IPS DF 19.7 (cell line): ENCODE data around the gene C5AR2.
"Not testable (repeated sequence)": the region's sequence is repeated elsewhere in the genome, so short reads cannot be mapped to it uniquely, and the experiment has no call there.

ENCODE experiments used
- DNase-seq: peaks from one replicate; pipeline ENCODE4 v3.0.0-alpha.2; 2013; ENCODE audit warnings: low read depth, low spot score

The C5AR2 gene

GRCh38 chr19:47362321-47362720 is 30.3 kb downstream of the C5AR2 start:
- no peak for DNase-seq

GRCh38 chr19:47363758-47364531 is 32.0 kb downstream of the C5AR2 start:
- DNase-seq, result no peak

GRCh38 chr19:47365455-47365854 is 33.5 kb downstream of the C5AR2 start:
- not testable (repeated sequence) for DNase-seq

- no peak for DNase-seq
Measured at GRCh38 chr19:47370045-47370611, 38.2 kb downstream of the C5AR2 start.

GRCh38 chr19:47371261-47371660 is 39.3 kb downstream of the C5AR2 start:
- DNase-seq, result no peak

- DNase-seq, result no peak
Measured at GRCh38 chr19:47372603-47373002, 40.6 kb downstream of the C5AR2 start.

- DNase-seq, result no peak
Measured at GRCh38 chr19:47373246-47374240, 41.6 kb downstream of the C5AR2 start.

- DNase-seq, result no peak
Measured at GRCh38 chr19:47374876-47375693, 43.1 kb downstream of the C5AR2 start.

- no peak for DNase-seq
Measured at GRCh38 chr19:47375694-47376588, 44.0 kb downstream of the C5AR2 start.

- no peak for DNase-seq
Measured at GRCh38 chr19:47376589-47377144, 44.7 kb downstream of the C5AR2 start.

GRCh38 chr19:47377208-47377701 is 45.3 kb downstream of the C5AR2 start:
- no peak for DNase-seq

- DNase-seq, result no peak
Measured at GRCh38 chr19:47377801-47378200, 45.8 kb downstream of the C5AR2 start.

GRCh38 chr19:47378246-47378645 is 46.3 kb downstream of the C5AR2 start:
- DNase-seq, result no peak

- no peak for DNase-seq
Measured at GRCh38 chr19:47379381-47379938, 47.5 kb downstream of the C5AR2 start.

- DNase-seq, result no peak
Measured at GRCh38 chr19:47380559-47380958, 48.6 kb downstream of the C5AR2 start.

- no peak for DNase-seq
Measured at GRCh38 chr19:47381121-47381520, 49.1 kb downstream of the C5AR2 start.

GRCh38 chr19:47381653-47382279 is 49.8 kb downstream of the C5AR2 start:
- no peak for DNase-seq

GRCh38 chr19:47383890-47384289 is 51.9 kb downstream of the C5AR2 start:
- not testable (repeated sequence) for DNase-seq

GRCh38 chr19:47384533-47384932 is 52.6 kb downstream of the C5AR2 start:
- not testable (repeated sequence) for DNase-seq
